Measurements from ENCODE around the gene SUN1. TPM values are rescaled to one million over a fixed set of nuclear protein-coding genes. Genes with fewer than 3 reads are reported as not detected.

The SUN1 gene
- total RNA-seq, 2 experiments from 2014 or later: 83.4 to 105 TPM

- no peak overlapping the region for H3K27ac ChIP-seq (ENCODE audit: low read depth, low read length, poor library complexity, severe bottlenecking)
- H3K79me2 ChIP-seq (ENCODE audit: insufficient read depth, low read depth, low read length): no peaks in the 10 kb centered on the region
- intact Hi-C loops (cut with micrococcal nuclease; ENCODE audit: unreplicated experiment): no loop called here
- CTCF ChIA-PET (ENCODE audit: unreplicated experiment): no interaction called here
- no peaks in the 10 kb centered on the region for H3K9me3 ChIP-seq (ENCODE audit: low read length)
- no peak overlapping the region for H2AFZ ChIP-seq (ENCODE audit: low read length)
- H3K4me1 ChIP-seq (ENCODE audit: insufficient read depth, low read length, poor library complexity, severe bottlenecking): no peaks in the 10 kb centered on the region
- BruUV-seq (replicated peaks): no TSS peak
- TF ChIP-seq EZH2phosphoT487 (IDR thresholded peaks at IDR 0.05; ENCODE audit: borderline replicate concordance, low read depth, low read length) (no peak), CTCF (conservative IDR thresholded peaks at IDR 0.05; ENCODE audit: low read length) (no peak)
- peaks cover 71% of the 10 kb centered on the region for H3K36me3 ChIP-seq (ENCODE audit: insufficient read depth, low read length)
- H3K4me3 ChIP-seq (ENCODE audit: low read depth, low read length, poor library complexity, severe bottlenecking): no peak overlapping the region
- no peak overlapping the region for H3K4me2 ChIP-seq (ENCODE audit: low read length)
- no peak for DNase-seq (ENCODE audit: low spot score)
- H4K20me1 ChIP-seq (ENCODE audit: insufficient read depth, low read length): no peaks in the 10 kb centered on the region
- POLR2A ChIA-PET: no interaction called here
- no peaks in the 10 kb centered on the region for H3K9me2 ChIP-seq (ENCODE audit: insufficient read depth, low read length)
These were observed 62.0 kb downstream of the SUN1 start for GRCh38 chr7:894164-894867.

- DNase-seq (ENCODE audit: low spot score): no peak
- no peaks in the 10 kb centered on the region for H4K20me1 ChIP-seq (ENCODE audit: insufficient read depth, low read length)
- H3K79me2 ChIP-seq (ENCODE audit: insufficient read depth, low read depth, low read length): no peaks in the 10 kb centered on the region
- POLR2A ChIA-PET: no interaction called here
- H3K4me3 ChIP-seq (ENCODE audit: low read depth, low read length, poor library complexity, severe bottlenecking): no peak overlapping the region
- no peaks in the 10 kb centered on the region for H3K9me3 ChIP-seq (ENCODE audit: low read length)
- H2AFZ ChIP-seq (ENCODE audit: low read length): no peak overlapping the region
- TF ChIP-seq CTCF (conservative IDR thresholded peaks at IDR 0.05; ENCODE audit: low read length) (no peak), EZH2phosphoT487 (IDR thresholded peaks at IDR 0.05; ENCODE audit: borderline replicate concordance, low read depth, low read length) (no peak)
- no peaks in the 10 kb centered on the region for H3K9me2 ChIP-seq (ENCODE audit: insufficient read depth, low read length)
- H3K27ac ChIP-seq (ENCODE audit: low read depth, low read length, poor library complexity, severe bottlenecking): no peak overlapping the region
- CTCF ChIA-PET (ENCODE audit: unreplicated experiment): no interaction called here
- peaks cover 70% of the 10 kb centered on the region for H3K36me3 ChIP-seq (ENCODE audit: insufficient read depth, low read length)
- no peaks in the 10 kb centered on the region for H3K4me1 ChIP-seq (ENCODE audit: insufficient read depth, low read length, poor library complexity, severe bottlenecking)
- no TSS peak for BruUV-seq (replicated peaks)
- intact Hi-C loops (cut with micrococcal nuclease; ENCODE audit: unreplicated experiment): no loop called here
- H3K4me2 ChIP-seq (ENCODE audit: low read length): no peak overlapping the region
These were observed 62.7 kb downstream of the SUN1 start for GRCh38 chr7:894927-895450.

GRCh38 chr7:895451-896052 is 63.3 kb downstream of the SUN1 start:
- CTCF ChIA-PET (ENCODE audit: unreplicated experiment): no interaction called here
- Histone ChIP-seq H4K20me1 (ENCODE audit: insufficient read depth, low read length) (no peaks in the 10 kb centered on the region), H3K36me3 (ENCODE audit: insufficient read depth, low read length) (peaks cover 64% of the 10 kb centered on the region), H2AFZ (ENCODE audit: low read length) (no peak overlapping the region), H3K9me3 (ENCODE audit: low read length) (no peaks in the 10 kb centered on the region), H3K4me2 (ENCODE audit: low read length) (no peak overlapping the region), H3K79me2 (ENCODE audit: insufficient read depth, low read depth, low read length) (no peaks in the 10 kb centered on the region), H3K9me2 (ENCODE audit: insufficient read depth, low read length) (no peaks in the 10 kb centered on the region), H3K27ac (ENCODE audit: low read depth, low read length, poor library complexity, severe bottlenecking) (no peak overlapping the region), H3K4me1 (ENCODE audit: insufficient read depth, low read length, poor library complexity, severe bottlenecking) (no peaks in the 10 kb centered on the region), H3K4me3 (ENCODE audit: low read depth, low read length, poor library complexity, severe bottlenecking) (no peak overlapping the region)
- POLR2A ChIA-PET: no interaction called here
- no peak for DNase-seq (ENCODE audit: low spot score)
- intact Hi-C loops (cut with micrococcal nuclease; ENCODE audit: unreplicated experiment): no loop called here
- TF ChIP-seq EZH2phosphoT487 (IDR thresholded peaks at IDR 0.05; ENCODE audit: borderline replicate concordance, low read depth, low read length): no peak
- BruUV-seq (replicated peaks): no TSS peak
